ENCODE data around the gene ISYNA1. TPM values are rescaled to one million over a fixed set of nuclear protein-coding genes. Genes with fewer than 3 reads are reported as not detected.

The ISYNA1 gene
- total RNA-seq, 5 donors from 2014 or later (not counting 1 experiment from before 2014, with no cell fraction given), result 38.3 to 59.8 (median 55.0) TPM

DNA sequence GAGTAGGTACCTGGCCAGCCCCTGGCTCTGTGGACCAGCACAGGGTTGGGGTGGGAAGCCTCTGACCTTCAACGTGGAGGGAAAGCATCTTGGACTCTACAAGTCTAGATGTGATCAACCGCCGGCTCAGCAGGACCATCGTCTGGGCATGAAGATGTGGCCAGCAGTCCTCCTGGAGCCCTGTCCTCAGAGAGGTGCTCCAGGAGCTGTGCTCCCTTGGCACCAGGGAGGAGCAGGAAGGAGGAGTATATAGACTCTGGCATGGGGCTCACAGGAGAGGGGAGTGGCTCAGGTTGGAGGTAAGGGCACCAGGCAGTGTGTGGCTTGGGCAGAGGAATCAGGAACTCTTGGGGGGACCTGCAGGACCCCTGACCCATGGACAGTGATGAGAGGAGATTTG lies 18.3 kb upstream of the ISYNA1 start:
- no peaks in the 10 kb centered on the region for H3K9me3 Mint-ChIP-seq
- no peak overlapping the region for H3K4me3 Mint-ChIP-seq
- peak in 1 of 4 experiments; percentile 12 for ATAC-seq (replicated peaks in 1 of 4)
- Histone ChIP-seq H3K27me3 (replicated peaks in 1 of 2; ENCODE audit: control insufficient read depth in 2 of 2, extremely low read depth in 1 of 2, insufficient read depth in 2 of 2, low read length in 1 of 2) (no peaks in the 10 kb centered on the region), H3K36me3 (ENCODE audit: control insufficient read depth in 2 of 2, extremely low read depth in 1 of 2, insufficient read depth in 1 of 2, low read length in 1 of 2) (peaks cover 11 to 59% of the 10 kb centered on the region in 2 donors), H3K4me3 (ENCODE audit: control insufficient read depth in 1 of 2, extremely low read depth in 1 of 2, low read length in 1 of 2) (no peak overlapping the region), H3K4me1 (ENCODE audit: control insufficient read depth in 1 of 2, extremely low read depth in 1 of 2, insufficient read depth in 2 of 2, low read length in 2 of 2) (peaks cover 0 to 3% of the 10 kb centered on the region in 2 experiments), H3K9me3 (no peaks in the 10 kb centered on the region), H3K27ac (ENCODE audit: low read length) (no peak overlapping the region)
- H3K27me3 Mint-ChIP-seq, result no peaks in the 10 kb centered on the region
- peaks cover 8% of the 10 kb centered on the region for H3K36me3 Mint-ChIP-seq
- 94% methylated on average over 4 of the region's 4 CpGs for WGBS (ENCODE audit: insufficient coverage)
- ChIA-PET POLR2A (no interaction called here), CTCF (no interaction called here)
- no peaks in the 10 kb centered on the region for H3K4me1 Mint-ChIP-seq
- DNase-seq, result no peak
- no peak overlapping the region for H3K27ac Mint-ChIP-seq

DNA sequence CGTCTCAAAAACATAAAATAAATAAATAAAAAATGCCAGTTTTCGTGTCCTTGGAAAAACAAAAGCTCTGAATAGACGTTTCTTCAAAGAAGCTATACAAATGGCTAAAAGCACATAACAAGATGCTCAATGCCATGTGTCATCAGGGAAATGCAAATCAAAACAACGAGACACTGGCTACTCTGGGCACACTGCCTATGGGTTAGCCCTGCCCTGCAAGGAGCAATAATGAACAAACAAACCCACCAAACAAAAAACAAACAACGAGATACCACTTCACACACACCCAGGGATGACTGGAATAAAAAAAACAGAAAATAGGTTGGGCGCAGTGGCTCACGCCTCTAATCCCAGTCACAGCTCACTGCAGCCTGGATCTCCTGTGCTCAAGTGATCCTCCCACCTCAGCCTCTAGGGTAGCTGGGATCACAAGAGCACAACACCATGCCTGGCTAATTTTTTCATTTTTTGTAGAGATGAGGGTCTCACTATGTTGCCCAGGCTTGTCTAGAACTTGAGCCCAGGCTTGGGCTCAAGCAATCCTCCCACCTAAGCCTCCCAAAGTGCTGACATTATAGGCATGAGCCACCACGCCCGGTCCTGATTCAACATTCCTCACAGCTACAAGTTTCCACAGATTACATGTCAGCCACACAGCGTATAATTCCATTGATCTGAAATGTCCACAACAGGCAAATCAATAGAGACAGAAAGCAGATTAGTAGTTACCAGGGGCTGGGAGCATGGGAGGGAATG lies 15.5 kb upstream of the ISYNA1 start:
- POLR2A ChIA-PET, result no interaction called here
- Mint-ChIP-seq H3K27ac (no peak overlapping the region), H3K4me1 (peaks cover 0 to 4% (median 3%) of the 10 kb centered on the region in 3 donors), H3K36me3 (peaks cover 14% of the 10 kb centered on the region), H3K27me3 (no peaks in the 10 kb centered on the region), H3K4me3 (no peak overlapping the region), H3K9me3 (no peaks in the 10 kb centered on the region)
- ATAC-seq (replicated peaks in 1 of 4) (no peak), DNase-seq (no peak)
- Histone ChIP-seq H3K36me3 (ENCODE audit: control insufficient read depth in 2 of 2, extremely low read depth in 1 of 2, insufficient read depth in 1 of 2, low read length in 1 of 2) (peaks cover 22 to 60% of the 10 kb centered on the region in 2 donors), H3K27me3 (replicated peaks in 1 of 2; ENCODE audit: control insufficient read depth in 2 of 2, extremely low read depth in 1 of 2, insufficient read depth in 2 of 2, low read length in 1 of 2) (no peaks in the 10 kb centered on the region), H3K27ac (ENCODE audit: low read length) (no peak overlapping the region), H3K4me1 (ENCODE audit: control insufficient read depth in 1 of 2, extremely low read depth in 1 of 2, insufficient read depth in 2 of 2, low read length in 2 of 2) (peaks cover 0 to 10% of the 10 kb centered on the region in 2 experiments), H3K9me3 (no peaks in the 10 kb centered on the region), H3K4me3 (ENCODE audit: control insufficient read depth in 1 of 2, extremely low read depth in 1 of 2, low read length in 1 of 2) (no peak overlapping the region)
- CTCF ChIA-PET, result interaction anchor here (0.7 to 1.7 kb wide), 2 partner anchors 66 to 392 kb away, joined by 3 read pairs; no protein-coding TSS in a partner anchor
- WGBS (ENCODE audit: insufficient coverage), result 88% methylated on average over 4 of the region's 10 CpGs

DNA sequence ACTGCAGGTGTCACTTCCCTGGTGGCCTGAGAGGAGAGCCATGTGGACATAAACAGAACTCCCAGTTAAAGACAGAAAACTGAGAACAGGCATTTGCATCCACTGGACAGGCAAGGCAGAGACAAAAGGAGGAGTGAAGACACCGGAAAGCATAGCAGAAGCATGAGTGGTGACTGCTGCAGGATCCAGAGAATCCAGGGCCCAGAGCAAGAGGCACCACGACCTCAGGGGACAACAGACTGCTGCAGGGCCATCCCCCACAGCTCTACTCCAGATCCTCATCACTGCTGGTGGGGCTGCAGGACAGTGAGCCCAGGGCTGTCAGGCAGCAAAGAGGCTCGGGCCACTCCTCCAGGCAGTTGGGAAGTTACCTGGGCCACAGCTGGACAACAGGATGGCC lies 14.5 kb upstream of the ISYNA1 start:
- POLR2A ChIA-PET, result no interaction called here

DNA sequence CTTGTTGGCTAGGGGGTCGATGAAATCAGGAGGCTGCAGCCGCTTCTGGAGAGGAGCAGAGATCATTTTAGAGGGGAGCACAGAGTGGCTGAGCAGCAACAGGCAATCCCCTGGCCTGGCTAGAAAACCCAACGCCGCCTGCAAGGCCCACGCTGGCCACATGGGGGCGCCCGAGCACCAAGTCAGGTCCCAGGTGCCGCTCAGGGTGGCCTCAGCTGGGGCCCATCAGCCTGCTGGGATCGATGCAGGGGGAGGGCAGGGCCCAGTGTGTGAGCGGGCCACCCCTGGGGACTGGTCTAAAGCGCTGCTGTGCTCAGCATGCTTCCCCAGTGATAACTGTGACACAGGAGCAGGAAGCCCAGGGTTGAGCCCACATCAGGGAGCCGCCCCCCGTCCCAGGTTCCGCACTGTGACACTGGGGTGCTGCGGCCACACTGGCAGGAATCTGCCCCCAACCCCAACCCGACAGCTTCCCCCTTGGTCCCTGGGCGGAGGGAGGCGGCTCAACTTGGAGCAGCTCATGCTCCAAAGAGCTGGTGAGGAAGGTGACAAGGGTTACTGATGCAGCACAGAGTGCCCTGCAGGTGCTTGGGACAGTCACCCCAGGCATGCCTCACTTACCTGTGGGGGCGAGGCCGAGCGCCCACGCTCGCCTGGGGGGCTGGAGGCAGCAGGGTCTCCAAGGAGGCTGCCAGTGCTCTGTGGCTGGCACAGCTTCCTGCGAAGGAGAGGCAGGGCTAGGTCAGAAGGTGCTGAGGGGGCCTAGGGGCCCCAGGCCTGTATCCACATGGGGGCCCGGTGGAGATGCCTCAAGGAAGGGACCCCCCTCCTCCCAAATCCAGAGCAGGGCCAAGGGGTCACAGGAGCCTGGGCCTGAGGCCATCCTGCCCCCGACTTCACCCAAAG lies 13.3 kb upstream of the ISYNA1 start:
- H3K36me3 ChIP-seq (ENCODE audit: control insufficient read depth in 2 of 2, extremely low read depth in 1 of 2, insufficient read depth in 1 of 2, low read length in 1 of 2), result peaks cover 17 to 59% of the 10 kb centered on the region in 2 donors
- peaks cover 24% of the 10 kb centered on the region for H3K36me3 Mint-ChIP-seq
- POLR2A ChIA-PET, result interaction anchor here in 1 of 2 donors (0.6 kb wide), 1 partner anchor 106 kb away, joined by 9 read pairs; no protein-coding TSS in a partner anchor

More for the DNA sequence above, 14.5 kb upstream of the ISYNA1 start:
- Mint-ChIP-seq H3K9me3 (no peaks in the 10 kb centered on the region), H3K27me3 (no peaks in the 10 kb centered on the region), H3K4me3 (no peak overlapping the region), H3K36me3 (peaks cover 18% of the 10 kb centered on the region), H3K27ac (no peak overlapping the region), H3K4me1 (peaks cover 0 to 4% (median 3%) of the 10 kb centered on the region in 3 donors)
- Histone ChIP-seq H3K27me3 (replicated peaks in 1 of 2; ENCODE audit: control insufficient read depth in 2 of 2, extremely low read depth in 1 of 2, insufficient read depth in 2 of 2, low read length in 1 of 2) (no peaks in the 10 kb centered on the region), H3K4me1 (ENCODE audit: control insufficient read depth in 1 of 2, extremely low read depth in 1 of 2, insufficient read depth in 2 of 2, low read length in 2 of 2) (peaks cover 0 to 10% of the 10 kb centered on the region in 2 experiments), H3K4me3 (ENCODE audit: control insufficient read depth in 1 of 2, extremely low read depth in 1 of 2, low read length in 1 of 2) (no peak overlapping the region), H3K36me3 (ENCODE audit: control insufficient read depth in 2 of 2, extremely low read depth in 1 of 2, insufficient read depth in 1 of 2, low read length in 1 of 2) (peaks cover 22 to 57% of the 10 kb centered on the region in 2 donors), H3K27ac (ENCODE audit: low read length) (no peak overlapping the region), H3K9me3 (no peaks in the 10 kb centered on the region)
- DNase-seq (no peak), ATAC-seq (replicated peaks in 1 of 4) (no peak)
- CTCF ChIA-PET, result interaction anchor here (0.6 to 1.7 kb wide), 3 partner anchors 15 to 67 kb away, joined by 3 to 4 read pairs (median 3); no protein-coding TSS in a partner anchor
- 95% methylated on average over 2 of the region's 3 CpGs for WGBS (ENCODE audit: insufficient coverage)

DNA sequence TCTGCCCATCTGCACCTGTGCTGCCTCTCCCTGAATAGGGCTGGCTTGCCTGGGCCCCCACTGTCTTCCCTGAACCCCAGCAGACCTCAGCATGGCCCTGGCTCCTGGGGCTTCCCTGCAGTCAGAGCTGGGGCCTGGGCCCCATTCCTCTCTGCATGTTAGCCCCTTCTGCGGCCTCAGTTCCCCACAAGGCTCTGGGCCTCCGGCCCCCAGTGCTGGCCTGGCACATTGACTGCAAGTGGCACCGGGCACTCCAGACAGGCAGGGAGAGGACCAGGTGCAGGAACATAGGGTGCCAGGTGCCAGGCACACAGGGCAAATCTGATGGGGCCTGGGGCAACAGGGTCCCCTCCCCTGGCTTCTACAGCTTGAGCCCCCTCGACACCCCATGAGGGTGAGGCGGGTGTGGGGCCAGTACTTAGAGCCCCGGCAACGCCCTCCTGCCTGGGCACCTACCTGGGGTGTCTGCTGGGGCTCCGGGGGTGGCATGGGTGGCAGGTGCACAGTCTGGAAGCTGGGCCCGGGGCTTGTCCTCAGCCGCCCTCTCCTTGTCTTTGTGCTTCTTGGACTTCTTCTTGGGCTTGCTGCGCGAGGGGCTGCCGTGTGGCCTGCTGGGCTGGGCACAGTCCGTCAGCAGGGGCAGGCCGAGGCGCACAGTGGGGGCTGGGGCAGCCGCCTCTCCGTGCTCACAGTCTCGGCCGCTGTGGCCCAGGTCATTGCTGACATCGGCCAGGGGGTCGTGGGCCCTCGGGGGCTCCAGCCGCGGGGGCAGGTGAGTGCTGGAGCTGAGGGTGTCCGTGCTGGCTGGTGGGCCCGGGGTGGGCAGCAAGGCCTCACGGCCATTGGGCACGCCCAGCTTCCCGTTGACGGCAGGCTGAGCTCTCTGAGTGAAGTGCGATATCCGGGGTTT lies 12.3 kb upstream of the ISYNA1 start:
- Histone ChIP-seq H3K4me1 (ENCODE audit: control insufficient read depth in 1 of 2, extremely low read depth in 1 of 2, insufficient read depth in 2 of 2, low read length in 2 of 2) (peaks cover 0 to 10% of the 10 kb centered on the region in 2 experiments), H3K27ac (ENCODE audit: low read length) (no peak overlapping the region), H3K4me3 (ENCODE audit: control insufficient read depth in 1 of 2, extremely low read depth in 1 of 2, low read length in 1 of 2) (no peak overlapping the region), H3K27me3 (replicated peaks in 1 of 2; ENCODE audit: control insufficient read depth in 2 of 2, extremely low read depth in 1 of 2, insufficient read depth in 2 of 2, low read length in 1 of 2) (no peaks in the 10 kb centered on the region), H3K36me3 (ENCODE audit: control insufficient read depth in 2 of 2, extremely low read depth in 1 of 2, insufficient read depth in 1 of 2, low read length in 1 of 2) (peaks cover 16 to 63% of the 10 kb centered on the region in 2 donors), H3K9me3 (no peaks in the 10 kb centered on the region)
- ChIA-PET CTCF (interaction anchor here (1.0 to 1.2 kb wide), 2 partner anchors 11 to 409 kb away, joined by 3 read pairs; no protein-coding TSS in a partner anchor), POLR2A (no interaction called here)
- WGBS (ENCODE audit: insufficient coverage), result 76% methylated on average over 29 of the region's 33 CpGs
- H3K9me3 Mint-ChIP-seq, result no peaks in the 10 kb centered on the region
- DNase-seq (no peak), ATAC-seq (replicated peaks in 1 of 4) (peak in 1 of 4 experiments; percentile 17)
- peaks cover 0 to 4% (median 3%) of the 10 kb centered on the region in 3 donors for H3K4me1 Mint-ChIP-seq
- H3K4me3 Mint-ChIP-seq, result no peak overlapping the region
- no peaks in the 10 kb centered on the region for H3K27me3 Mint-ChIP-seq
- no peak overlapping the region for H3K27ac Mint-ChIP-seq
- peaks cover 24% of the 10 kb centered on the region for H3K36me3 Mint-ChIP-seq

More for the DNA sequence above, 13.3 kb upstream of the ISYNA1 start:
- Mint-ChIP-seq H3K27ac (no peak overlapping the region), H3K27me3 (no peaks in the 10 kb centered on the region), H3K4me1 (peaks cover 0 to 4% (median 3%) of the 10 kb centered on the region in 3 donors), H3K4me3 (no peak overlapping the region), H3K9me3 (no peaks in the 10 kb centered on the region)
- CTCF ChIA-PET, result interaction anchor here (0.5 to 1.2 kb wide), 9 partner anchors 9 to 753 kb away, joined by 3 to 6 read pairs (median 4); no protein-coding TSS in a partner anchor
- 43% methylated on average over 20 of the region's 26 CpGs for WGBS (ENCODE audit: insufficient coverage)
- H3K9me3 ChIP-seq, result no peaks in the 10 kb centered on the region
- ATAC-seq (replicated peaks in 1 of 4), result peak; percentile 78 to 93 (median 86)
- H3K27me3 ChIP-seq (replicated peaks in 1 of 2; ENCODE audit: control insufficient read depth in 2 of 2, extremely low read depth in 1 of 2, insufficient read depth in 2 of 2, low read length in 1 of 2), result no peaks in the 10 kb centered on the region
- H3K4me1 ChIP-seq (ENCODE audit: control insufficient read depth in 1 of 2, extremely low read depth in 1 of 2, insufficient read depth in 2 of 2, low read length in 2 of 2), result peaks cover 0 to 10% of the 10 kb centered on the region in 2 experiments
- DNase-seq, result peak; percentile 55 to 89 (median 82)
- H3K27ac ChIP-seq (ENCODE audit: low read length), result no peak overlapping the region
- H3K4me3 ChIP-seq (ENCODE audit: control insufficient read depth in 1 of 2, extremely low read depth in 1 of 2, low read length in 1 of 2), result no peak overlapping the region

Data from T-cell (primary cell).